GM12865 (cell line): ENCODE results near the gene MLLT3.

ENCODE experiments used
- DNase-seq: peaks from one replicate; pipeline ENCODE4 v3.0.0; 2010; ENCODE audit warnings: low read depth
- H3K4me3 ChIP-seq: 2 replicates; pipeline ENCODE4 v1.5.1; 2011; ENCODE audit warnings: mild to moderate bottlenecking, low read depth, low read length, control low read depth
- TF ChIP-seq, protein P1 (sequence below): IDR thresholded peaks from 2 replicates; pipeline ENCODE4 v1.5.1; 2011; ENCODE audit warnings: low read length, control low read depth, low read depth, inconsistent platforms; ENCODE audit not compliant: insufficient read depth; ENCODE audit errors: missing control alignments

Gene MLLT3

DNA sequence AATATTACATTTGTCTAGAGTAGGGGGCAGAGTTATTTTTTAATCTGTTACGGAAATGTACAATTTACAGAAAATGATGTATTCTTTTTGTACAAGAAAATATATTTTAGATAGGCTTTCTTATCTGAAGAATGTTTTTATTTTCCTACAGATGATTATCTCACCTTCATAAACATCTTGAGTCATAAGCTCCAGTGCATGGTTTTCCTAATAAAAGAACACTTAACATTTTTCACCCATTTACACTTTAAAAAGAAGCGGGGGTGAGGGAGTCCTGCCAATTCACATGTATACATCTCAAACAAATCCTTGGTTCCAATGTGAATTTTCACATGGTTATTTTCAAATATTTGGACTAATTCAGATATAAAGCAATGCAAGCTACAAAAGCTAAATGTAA, 85.0 kb downstream of the MLLT3 start:
- H3K4me3 ChIP-seq: no peak overlapping the region
- DNase-seq: no peak
- TF ChIP-seq, protein P1, sequence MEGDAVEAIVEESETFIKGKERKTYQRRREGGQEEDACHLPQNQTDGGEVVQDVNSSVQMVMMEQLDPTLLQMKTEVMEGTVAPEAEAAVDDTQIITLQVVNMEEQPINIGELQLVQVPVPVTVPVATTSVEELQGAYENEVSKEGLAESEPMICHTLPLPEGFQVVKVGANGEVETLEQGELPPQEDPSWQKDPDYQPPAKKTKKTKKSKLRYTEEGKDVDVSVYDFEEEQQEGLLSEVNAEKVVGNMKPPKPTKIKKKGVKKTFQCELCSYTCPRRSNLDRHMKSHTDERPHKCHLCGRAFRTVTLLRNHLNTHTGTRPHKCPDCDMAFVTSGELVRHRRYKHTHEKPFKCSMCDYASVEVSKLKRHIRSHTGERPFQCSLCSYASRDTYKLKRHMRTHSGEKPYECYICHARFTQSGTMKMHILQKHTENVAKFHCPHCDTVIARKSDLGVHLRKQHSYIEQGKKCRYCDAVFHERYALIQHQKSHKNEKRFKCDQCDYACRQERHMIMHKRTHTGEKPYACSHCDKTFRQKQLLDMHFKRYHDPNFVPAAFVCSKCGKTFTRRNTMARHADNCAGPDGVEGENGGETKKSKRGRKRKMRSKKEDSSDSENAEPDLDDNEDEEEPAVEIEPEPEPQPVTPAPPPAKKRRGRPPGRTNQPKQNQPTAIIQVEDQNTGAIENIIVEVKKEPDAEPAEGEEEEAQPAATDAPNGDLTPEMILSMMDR: no peak

DNA sequence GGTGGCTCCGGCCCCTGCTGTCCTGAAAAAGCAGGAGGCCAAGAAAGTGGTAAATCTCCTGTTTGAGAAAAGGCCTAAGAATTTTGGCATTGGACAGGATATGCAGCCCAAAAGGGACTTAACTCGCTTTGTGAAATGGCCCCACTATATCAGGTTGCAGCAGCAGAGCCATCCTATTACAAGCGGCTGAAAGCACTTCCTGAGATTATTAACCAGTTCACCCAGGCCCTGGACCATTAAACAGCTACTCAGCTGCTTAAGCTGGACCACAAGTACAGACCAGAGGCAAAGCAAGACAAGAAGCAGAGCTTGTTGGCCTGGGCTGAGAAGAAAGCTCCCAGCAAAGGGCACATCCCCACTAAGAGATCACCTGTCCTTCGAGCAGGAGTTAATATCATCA, 89.7 kb downstream of the MLLT3 start:
- TF ChIP-seq, protein P1: no peak
- DNase-seq: no peak
- H3K4me3 ChIP-seq: no peak overlapping the region

DNA sequence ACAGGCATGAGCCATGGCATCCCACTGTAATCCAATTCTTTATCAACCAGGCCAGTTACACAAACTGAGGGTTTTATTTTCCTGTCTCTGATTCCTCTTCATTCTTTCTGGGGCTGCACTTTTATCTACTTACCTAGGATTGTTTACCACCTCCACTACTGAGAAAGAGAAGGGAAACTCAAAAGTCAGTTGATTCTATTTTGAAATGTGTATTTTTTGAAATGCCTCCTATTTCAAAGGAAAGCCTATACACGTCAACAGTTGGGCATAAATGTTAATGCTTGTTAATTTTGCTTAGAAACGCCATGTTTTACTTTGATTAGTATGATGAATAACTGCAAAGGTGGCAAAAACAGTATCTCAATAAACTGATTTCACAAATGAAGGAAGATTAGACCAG, 92.5 kb downstream of the MLLT3 start:
- H3K4me3 ChIP-seq: no peak overlapping the region
- no peak for DNase-seq
- TF ChIP-seq, protein P1: no peak

GRCh38 chr9:20528253-20528652, 94.0 kb downstream of the MLLT3 start:
- TF ChIP-seq, protein P1: no peak
- no peak overlapping the region for H3K4me3 ChIP-seq
- DNase-seq: no peak

- peak; percentile 43 for DNase-seq
- no peak overlapping the region for H3K4me3 ChIP-seq
- TF ChIP-seq, protein P1: no peak
Measured at GRCh38 chr9:20526500-20527319, 95.6 kb downstream of the MLLT3 start.

DNA sequence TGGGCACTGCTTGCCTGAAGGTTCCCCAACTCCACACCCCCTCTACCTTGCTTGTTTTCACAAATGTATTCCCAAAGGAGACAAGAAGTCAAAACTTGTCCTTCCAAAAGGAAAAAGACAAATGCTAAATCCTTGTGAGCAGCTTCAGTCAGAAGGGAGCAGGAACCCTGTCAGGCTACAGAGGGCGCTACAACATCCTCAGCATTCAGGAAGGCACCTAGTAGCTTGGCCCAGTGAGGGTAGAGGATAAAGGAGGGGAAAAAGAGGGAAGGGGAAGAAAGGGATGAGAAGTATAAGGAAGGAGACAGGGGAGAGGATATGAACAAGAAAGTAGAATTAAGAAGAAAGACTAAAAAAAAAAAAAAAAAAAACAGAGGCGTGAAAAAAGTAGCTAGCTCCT, 97.5 kb downstream of the MLLT3 start:
- TF ChIP-seq, protein P1: peak; percentile 37
- no peak overlapping the region for H3K4me3 ChIP-seq
- no peak for DNase-seq

DNA sequence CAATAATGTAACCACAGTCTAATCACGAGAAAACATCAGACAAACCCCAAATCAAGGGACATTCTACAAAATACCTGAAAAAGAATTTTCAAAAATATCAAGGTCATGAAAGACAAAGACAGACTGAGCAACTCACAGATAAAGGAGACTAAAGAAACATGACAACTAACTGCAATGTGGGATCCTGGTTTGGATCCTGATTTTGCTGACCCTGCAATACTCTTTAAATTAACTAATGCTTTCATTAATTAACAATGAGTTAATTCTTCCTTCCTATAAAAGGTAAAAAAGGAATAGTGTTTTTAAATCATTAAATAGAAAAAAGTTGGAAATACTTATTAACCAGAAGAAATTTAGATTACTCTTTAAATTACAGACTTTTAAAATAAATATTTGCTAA, 103.6 kb downstream of the MLLT3 start:
- H3K4me3 ChIP-seq: no peak overlapping the region
- no peak for DNase-seq
- TF ChIP-seq, protein P1: no peak
